22Rv1 (cell line): Measurements from ENCODE around the gene ZNF429.

ENCODE experiments used
- H3K27ac ChIP-seq: fragments of 450-650 bp; 2 replicates; pipeline ENCODE4 v1.5.1; 2017
- ZFX ChIP-seq: fragments of 450-650 bp; IDR thresholded peaks from 2 replicates; pipeline ENCODE4 v1.6.1; 2017; ENCODE audit warnings: antibody characterized with exemption, borderline replicate concordance
- TF ChIP-seq, protein P1 (sequence below): fragments of 450-650 bp; IDR thresholded peaks from 2 replicates; pipeline ENCODE4 v1.5.1; 2017; ENCODE audit warnings: mild to moderate bottlenecking

ZNF429 gene

DNA sequence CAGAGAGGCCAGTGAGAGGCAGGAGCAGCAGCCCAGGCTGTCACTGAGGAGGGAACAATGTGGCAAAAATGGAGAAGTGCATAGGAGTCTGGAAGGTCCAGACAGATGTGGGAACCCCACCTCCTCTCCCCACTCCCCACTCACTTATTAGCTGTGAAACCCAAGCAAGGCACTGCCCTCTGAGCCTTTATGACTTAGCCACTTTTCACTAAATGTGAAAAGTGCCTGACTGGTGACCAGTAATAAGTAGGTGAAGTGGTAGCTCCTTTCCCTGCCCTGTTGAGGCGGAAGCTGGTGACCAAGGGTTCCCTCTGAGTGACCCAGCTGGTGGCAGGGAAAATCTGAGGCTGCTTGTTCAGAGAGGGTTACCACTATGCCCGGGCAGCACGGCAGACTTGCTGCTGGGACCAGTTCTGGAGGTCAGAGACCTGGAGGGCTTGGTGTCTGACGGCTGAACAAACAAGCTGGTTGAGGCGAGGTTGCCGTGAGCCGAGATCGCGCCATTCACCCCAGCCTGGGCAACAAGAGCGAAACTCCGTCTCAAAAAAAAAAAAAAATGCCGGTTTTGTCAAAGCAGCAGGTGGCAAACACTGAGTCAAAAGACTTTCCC is 80.0 kb downstream of the ZNF429 start:
- TF ChIP-seq ZFX, result no peak
- TF ChIP-seq, protein P1, sequence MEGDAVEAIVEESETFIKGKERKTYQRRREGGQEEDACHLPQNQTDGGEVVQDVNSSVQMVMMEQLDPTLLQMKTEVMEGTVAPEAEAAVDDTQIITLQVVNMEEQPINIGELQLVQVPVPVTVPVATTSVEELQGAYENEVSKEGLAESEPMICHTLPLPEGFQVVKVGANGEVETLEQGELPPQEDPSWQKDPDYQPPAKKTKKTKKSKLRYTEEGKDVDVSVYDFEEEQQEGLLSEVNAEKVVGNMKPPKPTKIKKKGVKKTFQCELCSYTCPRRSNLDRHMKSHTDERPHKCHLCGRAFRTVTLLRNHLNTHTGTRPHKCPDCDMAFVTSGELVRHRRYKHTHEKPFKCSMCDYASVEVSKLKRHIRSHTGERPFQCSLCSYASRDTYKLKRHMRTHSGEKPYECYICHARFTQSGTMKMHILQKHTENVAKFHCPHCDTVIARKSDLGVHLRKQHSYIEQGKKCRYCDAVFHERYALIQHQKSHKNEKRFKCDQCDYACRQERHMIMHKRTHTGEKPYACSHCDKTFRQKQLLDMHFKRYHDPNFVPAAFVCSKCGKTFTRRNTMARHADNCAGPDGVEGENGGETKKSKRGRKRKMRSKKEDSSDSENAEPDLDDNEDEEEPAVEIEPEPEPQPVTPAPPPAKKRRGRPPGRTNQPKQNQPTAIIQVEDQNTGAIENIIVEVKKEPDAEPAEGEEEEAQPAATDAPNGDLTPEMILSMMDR, result no peak
- no peak overlapping the region for H3K27ac ChIP-seq

DNA sequence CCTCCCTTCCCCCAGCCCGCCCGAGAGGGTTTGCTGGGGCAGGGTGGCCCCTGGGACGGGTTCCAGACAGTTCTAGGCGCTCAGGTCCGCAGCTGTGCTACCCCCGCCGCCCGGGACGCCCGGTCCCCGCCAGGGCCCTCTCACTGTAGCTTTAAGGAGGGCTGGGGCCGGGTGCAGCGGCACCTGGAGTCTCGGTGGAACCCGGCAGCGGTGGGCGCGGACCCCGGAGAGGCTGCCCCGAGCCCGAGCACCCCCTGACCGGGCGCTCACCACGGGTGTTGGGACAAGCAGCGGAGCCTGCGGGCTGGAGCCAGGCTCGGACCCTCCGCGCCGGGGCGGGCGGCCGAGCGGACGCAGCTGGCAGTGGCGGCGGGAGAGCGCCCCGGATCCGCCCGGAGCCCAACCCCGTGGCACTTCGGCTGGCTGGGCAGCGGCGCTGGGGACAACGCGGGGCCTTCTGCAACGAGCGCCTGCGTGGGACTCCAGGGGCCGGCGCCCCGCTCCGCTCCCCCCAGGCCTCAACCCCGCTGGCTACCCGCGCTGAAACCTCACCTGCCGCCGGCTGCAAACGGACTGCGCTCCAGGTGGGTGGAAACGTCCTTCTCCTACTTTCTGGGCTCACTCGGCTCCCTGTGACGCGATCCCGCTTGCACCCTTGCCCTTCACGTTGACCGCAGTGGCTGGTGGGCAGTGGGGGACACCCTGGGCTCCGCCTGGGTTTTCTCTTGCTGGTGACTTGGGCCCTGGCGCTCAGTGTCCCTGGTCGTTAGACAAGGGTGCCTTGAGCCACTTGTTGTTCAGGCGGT is 81.1 kb downstream of the ZNF429 start:
- TF ChIP-seq, protein P1, result no peak
- TF ChIP-seq ZFX, result no peak
- H3K27ac ChIP-seq, result no peak overlapping the region

DNA sequence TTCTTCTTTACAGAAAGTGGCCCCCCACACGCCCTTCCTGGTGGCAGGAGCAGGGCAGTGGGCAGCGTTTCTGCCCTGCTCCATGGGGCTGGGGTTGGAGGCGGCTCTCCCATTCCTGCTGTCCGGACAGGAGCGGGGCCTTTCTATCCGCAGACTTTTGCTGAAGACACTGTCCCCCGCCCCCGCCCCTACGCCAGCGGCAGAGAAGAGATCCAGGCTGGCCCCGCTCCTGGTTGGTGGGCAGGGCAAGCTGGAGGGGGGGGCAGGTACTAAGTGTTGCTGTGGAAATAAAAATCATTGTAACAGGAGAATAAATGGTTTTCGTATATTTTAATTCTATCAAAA is 81.7 kb downstream of the ZNF429 start:
- no peak overlapping the region for H3K27ac ChIP-seq
- no peak for TF ChIP-seq ZFX
- TF ChIP-seq, protein P1, result no peak

DNA sequence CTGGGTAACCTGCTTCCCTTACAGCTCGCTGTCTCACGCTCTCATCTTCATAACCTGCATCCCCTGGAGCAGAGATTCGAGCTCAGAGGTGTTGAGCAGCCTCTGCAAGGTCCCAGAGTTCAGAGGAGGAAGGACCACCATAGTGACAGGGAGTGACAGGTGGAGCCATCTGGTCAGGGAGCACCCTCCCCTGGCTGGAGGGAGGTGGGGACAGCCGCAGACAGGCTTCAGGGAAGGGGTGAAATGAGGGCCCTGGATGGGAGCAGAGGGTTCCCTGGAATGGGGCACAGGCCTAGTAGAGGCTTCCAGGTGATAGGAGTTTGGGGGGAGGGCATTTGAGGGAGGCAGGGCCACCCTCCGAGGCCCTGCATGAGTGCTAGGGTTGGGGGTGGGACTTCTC is 82.1 kb downstream of the ZNF429 start:
- H3K27ac ChIP-seq, result no peak overlapping the region
- TF ChIP-seq ZFX, result no peak
- TF ChIP-seq, protein P1, result no peak

DNA sequence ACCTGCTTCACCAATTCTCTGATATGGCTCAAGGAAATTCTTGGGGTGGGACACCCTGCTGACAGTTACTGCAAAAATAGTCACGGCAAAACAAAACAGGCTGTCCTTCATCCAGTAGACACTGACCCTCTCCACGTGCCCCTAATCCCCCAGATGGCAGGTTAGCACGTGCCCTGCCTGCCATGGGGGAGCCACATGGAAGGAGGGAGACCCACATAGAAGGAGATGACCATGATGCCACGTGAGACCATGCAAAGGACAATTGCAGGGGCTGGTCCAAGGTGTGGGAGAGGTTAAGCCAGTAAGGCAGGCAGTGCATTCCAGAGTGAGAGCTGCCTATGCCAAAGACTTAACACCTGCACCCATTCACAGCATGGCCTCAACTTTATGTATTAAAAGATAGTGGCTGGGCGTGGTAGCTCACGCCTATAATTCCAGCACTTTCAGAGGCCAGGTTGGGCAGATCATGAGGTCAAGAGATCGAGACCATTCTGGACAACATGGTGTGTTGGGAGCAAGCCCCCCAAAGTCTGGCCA is 82.7 kb downstream of the ZNF429 start:
- H3K27ac ChIP-seq, result no peak overlapping the region
- TF ChIP-seq, protein P1, result no peak
- TF ChIP-seq ZFX, result no peak

DNA sequence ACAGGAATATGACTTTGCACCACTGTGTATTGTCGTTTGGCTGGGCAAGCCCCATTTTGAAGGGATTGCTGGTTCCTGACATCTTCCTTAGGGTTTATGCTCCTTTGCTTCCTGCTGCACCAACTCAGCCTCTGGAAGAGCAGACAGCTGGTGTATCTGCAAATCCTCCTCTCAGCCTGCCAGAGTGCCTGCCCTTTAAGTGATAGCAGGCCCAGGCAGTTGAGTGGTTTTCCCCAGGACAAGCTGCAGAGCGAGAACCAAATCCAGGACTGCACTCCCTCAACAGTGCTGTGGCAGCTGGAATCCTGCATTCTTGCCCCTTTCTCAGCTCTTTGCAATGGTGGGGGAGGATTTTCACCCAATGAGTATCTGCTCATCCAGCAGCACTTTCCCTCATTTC is 85.5 kb downstream of the ZNF429 start:
- TF ChIP-seq, protein P1, result no peak
- no peak for TF ChIP-seq ZFX

DNA sequence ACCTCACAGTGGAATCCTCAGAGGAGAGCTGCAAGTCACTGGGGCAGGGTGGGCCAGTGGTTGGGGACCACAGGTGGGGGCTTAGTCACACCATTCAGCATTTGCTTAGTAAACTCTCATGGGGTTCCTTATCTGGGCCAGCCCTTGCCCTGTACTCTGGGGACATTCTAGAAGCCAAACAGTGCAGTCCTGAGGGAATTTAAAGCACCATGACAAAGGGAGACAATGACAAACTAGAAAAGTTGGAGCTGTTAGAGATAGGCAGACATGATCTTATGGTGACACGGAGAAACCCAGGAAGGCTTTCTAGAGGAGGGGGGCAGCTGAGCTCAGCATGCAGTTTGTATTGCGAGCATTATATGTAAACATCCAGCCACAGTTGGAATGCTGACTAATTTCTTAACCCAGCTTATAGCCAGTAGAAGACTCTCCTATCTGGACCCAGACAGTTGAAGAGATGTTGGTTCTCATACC is 87.6 kb downstream of the ZNF429 start:
- TF ChIP-seq ZFX, result no peak
- TF ChIP-seq, protein P1, result no peak
- no peak overlapping the region for H3K27ac ChIP-seq

More for the DNA sequence above, 85.5 kb downstream of the ZNF429 start:
- H3K27ac ChIP-seq, result no peak overlapping the region
